NCI-H345 (cell line): ENCODE results near the gene PALLD.

Experiments used
- DNase-seq: peaks from one replicate; lab custom pipeline; 2025; lab: John Stamatoyannopoulos, UW

PALLD gene

GRCh38 chr4:168648494-168648893 is 151.6 kb downstream of the PALLD start:
- no peak for DNase-seq

DNA sequence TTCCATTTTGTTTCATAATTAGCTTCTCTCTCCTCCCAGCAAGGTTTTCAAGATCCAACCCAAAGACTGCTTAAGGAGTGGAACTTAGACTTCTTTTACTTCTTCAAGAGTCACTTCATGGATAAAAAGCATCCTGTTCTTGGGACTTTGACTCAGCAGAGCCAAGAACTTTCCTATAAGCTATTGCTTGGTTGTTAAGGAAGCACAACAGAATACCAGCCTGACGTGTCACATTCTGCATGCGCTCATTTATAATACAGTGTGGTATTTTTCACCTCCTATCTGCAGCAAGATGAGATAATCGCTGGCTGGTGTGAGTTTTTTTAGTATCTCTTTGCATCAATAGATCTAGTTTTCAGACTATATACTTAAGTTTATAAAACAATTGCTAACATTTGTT is 152.1 kb downstream of the PALLD start:
- DNase-seq, result no peak

DNA sequence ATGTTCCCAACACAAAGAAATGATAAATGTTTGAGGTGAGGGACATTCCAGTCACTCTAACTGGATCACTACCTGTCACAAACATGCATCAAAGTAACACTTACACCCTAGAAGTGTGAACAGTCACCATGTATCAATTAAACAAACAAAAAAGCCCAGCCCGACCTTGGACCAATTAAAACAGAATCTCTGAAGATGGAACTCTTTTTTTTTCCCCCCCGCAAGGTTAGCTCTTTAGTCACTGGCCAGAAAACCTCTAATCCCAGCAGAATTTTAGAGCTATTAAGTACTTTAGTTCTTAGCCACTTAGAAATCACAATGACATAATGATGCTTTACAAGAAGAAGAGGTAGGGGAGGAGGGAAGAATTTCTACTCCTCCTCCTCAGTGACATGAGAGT is 154.5 kb downstream of the PALLD start:
- no peak for DNase-seq

DNA sequence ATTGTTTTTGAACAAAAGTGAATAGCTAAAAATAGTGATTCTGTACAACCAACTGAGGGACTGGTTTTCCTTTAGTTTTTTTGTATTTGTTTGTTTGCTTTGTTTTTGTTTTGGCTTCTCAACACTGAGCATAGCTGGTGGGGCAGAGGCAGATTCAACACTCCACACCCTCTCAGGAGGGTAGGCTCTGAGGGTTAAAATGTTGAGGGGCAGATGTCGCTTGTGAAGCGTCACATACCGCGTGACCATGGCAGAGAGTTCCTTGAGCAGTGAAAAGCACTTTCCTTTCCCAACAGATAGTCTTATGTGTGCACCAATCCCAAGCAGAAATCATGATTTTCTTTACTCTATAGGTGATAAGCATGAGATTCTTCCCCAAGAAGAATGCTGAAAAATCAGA is 155.0 kb downstream of the PALLD start:
- no peak for DNase-seq

GRCh38 chr4:168652755-168653154 is 155.9 kb downstream of the PALLD start:
- DNase-seq, result no peak

DNA sequence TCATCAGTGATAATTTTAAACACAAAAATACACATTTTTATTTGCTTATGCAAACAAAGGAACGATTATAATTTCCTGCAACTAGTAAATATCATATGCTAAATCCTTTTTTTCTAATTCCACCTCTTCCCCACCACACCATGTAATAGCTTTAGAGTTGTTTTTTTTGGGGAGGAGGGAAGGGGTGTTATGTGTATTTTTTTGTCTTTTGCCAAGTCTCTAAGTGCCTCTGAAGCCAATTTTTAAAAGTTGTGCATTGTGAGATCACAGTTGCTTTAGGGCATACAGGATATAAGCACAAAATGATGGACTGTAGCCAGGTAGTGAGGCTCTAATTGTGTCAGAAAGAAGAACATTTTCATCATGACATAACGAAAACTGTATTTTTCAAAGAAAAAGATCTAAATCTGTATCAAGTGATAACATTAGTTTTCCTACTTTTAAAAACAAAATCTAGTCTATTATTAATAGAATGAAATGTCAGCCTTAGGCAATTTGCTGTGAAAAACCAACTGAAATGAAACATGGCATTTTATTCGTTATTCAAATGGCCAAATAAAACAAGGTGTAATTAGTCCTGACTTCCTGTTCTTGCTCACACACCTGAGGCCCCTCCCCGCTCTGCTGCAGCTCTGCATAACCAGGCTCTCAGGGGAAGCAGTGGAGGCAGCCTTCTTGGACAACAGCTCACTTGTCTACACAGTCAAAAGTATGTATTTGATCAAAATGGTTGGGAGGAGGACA is 157.4 kb downstream of the PALLD start:
- no peak for DNase-seq

GRCh38 chr4:168654848-168655174 is 158.0 kb downstream of the PALLD start:
- DNase-seq, result no peak

DNA sequence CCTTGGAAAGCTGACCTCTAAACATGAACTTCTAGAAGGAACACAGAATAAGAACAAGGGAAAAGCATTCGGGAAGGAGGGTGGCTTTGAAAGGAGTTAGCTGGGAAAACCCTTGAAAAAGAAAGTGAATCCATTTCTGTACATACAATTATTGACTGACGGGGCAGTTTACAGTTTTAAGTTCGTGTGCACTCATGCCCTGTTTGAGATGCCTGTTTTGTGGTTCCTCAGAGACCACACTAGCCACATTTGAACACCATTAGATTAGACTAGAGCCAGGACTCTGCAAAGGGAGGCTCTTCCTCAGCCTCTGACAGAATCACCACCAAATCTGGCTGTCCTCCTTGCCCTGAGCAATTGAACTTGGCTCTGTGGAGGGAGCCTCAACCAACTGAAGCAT is 158.3 kb downstream of the PALLD start:
- no peak for DNase-seq

DNA sequence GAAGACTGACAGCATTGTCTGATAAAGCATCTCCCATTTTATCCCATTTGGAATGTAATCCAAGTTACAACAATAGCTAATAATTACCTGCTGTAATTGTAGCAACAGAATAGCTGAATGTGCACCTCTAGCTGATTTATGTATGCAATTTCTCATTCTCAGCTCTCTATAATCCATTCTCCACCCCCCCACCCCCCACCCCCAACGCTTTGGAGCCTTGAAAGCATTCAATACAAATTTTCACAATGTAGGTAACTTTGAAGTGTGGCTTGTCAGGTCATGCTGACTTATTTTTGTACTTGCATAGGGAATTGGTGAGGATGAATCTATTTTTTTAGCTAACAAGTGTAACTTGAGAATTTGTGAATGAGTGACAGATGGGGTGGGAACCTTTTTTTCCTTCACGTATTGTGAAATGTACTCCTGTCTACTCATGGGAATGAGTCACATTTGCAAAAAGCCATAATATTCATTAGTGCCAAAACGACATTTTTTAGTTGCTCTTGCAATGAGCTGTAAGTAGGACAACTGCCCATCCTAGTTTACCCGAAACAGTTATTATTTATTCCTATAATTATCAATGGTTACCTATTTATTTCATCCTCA is 159.3 kb downstream of the PALLD start:
- no peak for DNase-seq

- DNase-seq, result no peak
These were observed 160.2 kb downstream of the PALLD start for GRCh38 chr4:168656946-168657473.

DNA sequence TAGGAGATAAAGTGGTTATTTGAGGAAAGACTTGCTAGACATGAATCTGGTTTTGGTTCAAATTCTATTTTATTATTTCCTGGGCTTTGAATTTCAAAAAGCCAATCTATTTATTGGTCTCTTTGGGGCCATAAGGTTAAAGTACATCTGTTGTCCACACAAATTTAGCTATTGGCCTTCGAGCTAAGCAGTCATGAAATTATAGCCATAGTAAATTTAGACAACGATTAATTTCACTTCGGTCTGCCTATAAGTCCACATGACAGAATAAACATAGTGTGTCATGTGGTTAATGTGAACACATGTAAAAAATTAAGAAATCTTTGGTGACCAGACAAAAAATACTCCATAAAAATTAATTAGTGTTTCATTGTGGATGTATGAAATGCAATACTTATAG is 161.9 kb downstream of the PALLD start:
- DNase-seq, result no peak

DNA sequence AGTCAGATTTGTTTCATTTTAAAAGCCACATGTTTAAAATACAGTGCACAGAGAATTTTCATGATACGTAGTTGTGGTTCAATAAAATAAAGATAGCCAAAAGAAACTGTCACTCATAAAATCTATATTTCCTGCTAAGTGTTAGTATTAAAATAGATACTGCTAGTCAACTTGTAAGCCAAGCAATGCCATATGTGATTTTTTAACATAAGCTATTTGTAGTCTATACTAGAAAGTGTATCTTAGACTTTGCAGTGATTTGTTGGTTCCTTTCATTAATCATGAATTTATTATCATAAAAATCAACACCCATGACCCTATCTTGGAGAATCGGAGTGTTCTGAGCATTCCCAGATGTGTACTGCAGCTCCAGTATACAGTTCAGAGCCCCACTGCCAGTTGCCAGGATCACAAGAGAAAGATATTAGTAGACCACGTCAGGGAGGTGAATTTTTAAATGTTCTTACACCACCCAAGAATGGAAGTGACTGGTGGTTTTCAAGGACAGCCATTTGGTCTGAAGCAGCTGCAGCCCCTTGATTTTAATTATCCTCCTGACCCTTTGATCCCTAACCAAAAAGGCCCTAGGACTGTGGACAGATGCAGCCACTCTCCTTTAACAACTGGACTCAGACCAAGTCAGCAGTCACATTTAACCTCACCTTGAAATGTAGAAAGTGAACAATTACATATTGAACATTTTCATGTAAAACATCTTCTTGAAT is 163.1 kb downstream of the PALLD start:
- no peak for DNase-seq

- DNase-seq, result no peak
These were observed 165.6 kb downstream of the PALLD start for GRCh38 chr4:168662297-168662984.

DNA sequence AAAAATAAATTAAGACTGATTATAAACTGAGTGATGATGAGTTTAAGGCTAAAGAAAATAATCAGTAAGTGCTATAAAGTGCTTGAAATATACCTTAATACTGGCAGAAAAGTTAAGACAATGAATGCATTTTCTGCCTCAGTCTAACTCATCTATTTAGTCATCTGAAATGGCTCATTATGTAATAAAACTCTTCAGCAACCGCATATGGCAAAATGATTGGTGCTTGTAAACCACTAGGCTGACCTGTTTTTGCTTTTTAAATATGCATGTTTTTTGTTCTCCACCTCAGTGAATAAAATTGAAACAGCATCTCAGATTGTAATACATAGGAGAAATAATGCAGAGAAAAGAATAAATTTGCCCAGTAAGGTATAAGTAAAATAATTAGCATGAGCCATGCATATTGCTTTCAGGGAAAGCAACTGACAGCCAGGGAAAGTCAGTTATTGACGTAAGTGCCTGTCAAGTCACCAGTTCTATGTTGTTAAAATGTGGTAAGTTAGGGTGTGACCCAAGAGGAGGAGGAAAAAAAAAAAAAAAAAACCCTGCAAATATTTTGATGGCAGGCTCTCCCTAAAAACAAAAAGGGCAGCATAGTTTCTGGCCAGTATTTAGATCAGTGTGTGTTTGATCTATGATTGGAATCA is 167.5 kb downstream of the PALLD start:
- no peak for DNase-seq

GRCh38 chr4:168666531-168666930 is 169.7 kb downstream of the PALLD start:
- no peak for DNase-seq

GRCh38 chr4:168667376-168667775 is 170.5 kb downstream of the PALLD start:
- DNase-seq, result no peak

DNA sequence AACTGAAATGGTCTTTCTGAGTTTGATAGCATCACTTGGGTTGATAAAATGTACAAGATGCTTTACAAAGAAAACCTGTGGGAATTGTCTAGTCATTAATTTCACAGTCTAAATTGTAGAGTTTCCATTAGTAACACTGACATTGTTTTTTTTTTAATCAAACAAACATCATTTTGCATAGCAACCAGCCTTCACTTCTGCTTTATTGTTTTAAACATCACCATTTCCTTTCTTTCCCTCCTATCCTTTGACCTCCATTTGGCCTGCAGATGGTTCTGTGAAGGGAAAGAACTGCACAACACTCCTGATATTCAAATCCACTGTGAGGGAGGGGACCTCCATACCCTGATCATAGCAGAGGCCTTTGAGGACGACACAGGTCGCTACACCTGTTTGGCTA is 171.1 kb downstream of the PALLD start:
- DNase-seq, result no peak

- no peak for DNase-seq
These were observed 176.6 kb downstream of the PALLD start for GRCh38 chr4:168673476-168673875.

GRCh38 chr4:168674077-168674747 is 177.4 kb downstream of the PALLD start:
- DNase-seq, result no peak

DNA sequence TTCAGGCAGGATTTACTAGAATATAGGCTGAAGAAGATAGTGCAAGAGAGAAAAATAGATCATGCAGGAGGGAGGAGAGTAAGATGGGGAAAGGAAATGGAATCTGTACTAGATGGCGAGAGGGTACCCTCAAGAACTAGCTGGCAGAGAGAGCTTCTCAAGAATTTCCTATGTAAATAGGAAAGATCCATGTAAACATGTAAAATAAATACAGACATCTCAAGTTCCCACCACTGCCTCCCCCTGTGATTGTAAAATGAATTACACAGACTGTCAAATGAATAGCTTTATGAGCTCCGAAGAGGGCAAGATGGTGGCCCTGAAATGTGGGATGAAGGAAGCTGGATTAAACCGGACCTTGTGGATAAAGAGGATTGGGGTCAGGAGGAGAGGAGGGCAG is 178.0 kb downstream of the PALLD start:
- no peak for DNase-seq

DNA sequence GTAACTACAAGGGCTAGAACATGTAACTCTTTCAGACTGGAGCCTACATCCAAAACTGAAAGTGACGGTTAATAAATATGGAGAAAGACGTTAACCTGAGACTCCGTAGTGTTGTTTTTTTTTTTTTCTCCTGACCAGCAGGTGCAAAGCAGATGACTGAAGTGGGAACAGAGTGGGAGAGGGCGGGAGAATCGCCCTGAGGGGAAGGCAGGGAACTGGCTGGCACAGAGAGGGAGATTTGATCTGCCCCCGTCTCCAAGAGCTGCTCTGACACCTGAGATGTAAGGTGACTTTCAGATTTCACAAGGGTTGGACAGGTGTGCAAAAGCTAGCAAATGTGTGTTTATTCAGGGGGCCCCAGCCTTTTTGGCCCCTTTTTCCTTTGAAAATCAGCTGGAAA is 180.2 kb downstream of the PALLD start:
- DNase-seq, result peak; percentile 66

GRCh38 chr4:168677879-168678278 is 181.0 kb downstream of the PALLD start:
- no peak for DNase-seq
